Measurements from ENCODE around the gene NRP1.

GRCh38 chr10:33180921-33181320 is 153.5 kb downstream of the NRP1 start:
- TF ChIP-seq POLR2A (IDR thresholded peaks at IDR 0.05) (no peak), CTCF (IDR thresholded peaks at IDR 0.05) (no peak)
